ENCODE measurements around the gene OR6C6.
"Not testable (repeated sequence)": the region's sequence is repeated elsewhere in the genome, so short reads cannot be mapped to it uniquely, and the experiment has no call there.

Gene OR6C6

DNA sequence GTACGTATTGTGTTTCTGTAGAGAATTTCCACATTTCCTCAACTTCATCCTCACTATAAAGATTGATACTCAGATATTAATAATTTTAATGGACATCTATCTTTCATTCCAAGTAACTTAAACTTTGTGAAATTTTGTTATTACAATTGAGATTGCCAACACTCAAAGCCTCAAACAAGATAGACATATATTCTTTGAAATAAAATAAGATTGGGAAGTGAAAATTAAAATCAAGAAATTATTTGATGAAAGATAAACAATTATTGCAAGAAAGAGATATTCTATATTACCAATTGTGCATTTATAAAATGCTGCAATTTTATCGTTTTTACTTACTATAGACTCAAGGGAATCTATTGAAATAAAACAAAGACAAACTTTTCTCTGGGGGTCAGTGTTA is at the start of gene OR6C6:
OR6C6 (minus strand) TSS at position 101 of the 400 bp plus-strand sequence. CDS start 1,337 bp downstream, outside the sequence.
- DNase-seq: no peak

DNA sequence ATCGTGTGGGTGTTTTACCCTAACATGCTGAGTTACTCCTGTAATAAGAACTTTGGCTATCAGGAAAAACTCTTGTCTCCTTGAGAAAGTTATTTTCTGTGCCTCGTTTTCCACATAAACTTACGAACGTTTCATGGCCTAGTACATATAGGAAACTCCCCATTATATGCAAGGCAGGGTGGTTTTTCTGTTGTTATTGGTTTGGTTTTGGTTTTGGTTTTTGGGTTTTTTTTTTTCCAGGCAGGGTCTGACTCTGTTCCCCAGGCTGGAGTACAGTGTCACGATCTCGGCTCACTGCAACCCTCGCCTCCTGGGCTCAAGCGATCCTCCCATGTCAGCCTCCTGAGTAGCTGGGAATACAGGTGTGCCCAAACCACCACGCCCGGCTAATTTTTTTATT is 39.6 kb upstream of the OR6C6 start:
- no peak for DNase-seq

DNA sequence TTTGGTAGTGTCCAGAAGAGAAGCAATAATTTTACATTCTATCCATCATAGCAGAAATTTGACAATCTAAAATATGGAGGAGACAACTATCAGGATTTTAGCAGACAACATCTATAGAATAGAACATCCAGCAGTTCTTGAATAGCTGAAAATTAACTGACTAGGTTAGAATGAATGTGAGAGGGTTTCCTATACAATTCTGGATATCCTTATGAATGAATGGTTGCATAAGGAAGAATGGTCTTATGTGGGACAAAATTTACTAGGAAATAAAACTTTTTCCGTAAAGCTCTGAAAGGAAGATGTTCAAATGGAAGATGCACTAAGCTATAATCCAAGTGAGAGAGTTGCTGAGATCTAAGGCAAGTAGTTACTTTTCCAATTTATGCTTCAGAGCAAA is 34.1 kb upstream of the OR6C6 start, which contains the start of gene OR6C3:
OR6C3 (plus strand) TSS at position 301 of the 400 bp plus-strand sequence. CDS start 955 bp downstream, outside the sequence.
- no peak for DNase-seq

DNA sequence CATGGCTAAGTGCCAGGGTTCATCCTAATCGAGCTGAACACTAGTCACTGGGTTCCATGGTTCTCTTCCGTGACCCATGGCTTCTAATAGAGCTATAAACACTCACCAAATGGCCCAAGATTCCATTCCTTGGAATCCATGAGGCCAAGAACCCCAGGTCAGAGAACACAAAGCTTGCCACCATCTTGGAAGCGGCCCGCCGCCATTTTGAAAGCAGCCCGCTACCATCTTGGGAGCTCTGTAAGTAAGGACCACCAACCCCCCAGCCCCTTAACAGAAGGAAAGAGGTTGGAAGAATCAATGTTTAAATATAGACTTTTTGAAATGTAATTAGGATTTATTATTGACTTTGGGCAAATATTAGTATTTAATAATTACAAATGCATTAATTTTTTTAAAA is 29.4 kb upstream of the OR6C6 start:
- DNase-seq: not testable (repeated sequence)

DNA sequence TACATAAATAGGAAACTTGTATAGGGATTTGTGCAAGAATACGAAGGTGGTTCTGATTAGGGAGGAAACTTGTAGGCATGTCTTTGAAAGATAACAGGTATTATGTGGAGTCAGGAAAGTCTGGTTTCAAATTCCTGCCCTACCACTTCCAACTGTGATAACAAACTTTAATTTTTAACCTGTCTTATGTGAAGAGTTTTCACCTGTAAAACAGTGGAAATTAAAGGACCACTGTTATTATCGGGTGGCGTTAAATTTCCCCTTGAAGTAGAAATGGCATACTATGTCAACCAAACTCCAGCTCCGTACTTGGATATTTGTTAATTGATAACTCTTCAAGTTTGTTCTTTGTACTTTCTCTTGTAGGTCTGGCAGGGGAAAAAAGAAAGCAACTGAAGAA is 23.8 kb upstream of the OR6C6 start:
- DNase-seq: no peak

DNA sequence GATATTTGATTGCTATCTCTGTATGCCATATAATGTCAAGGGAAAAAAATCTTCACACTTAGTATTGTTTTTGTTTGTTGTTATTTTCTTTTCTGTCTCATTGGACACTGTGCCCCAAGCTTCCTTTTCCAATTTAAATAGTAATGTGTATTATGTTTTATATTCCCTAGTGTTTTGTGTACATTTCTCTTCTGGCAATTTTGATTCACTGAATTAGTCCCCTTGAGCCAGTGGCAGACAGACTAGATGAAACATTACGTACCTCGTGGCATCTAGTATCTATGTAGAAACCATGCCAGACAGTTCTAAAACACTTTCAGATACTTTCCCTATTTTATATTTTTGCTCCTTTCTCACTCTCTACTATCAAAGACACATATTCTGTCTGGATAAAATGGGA is 17.7 kb upstream of the OR6C6 start, which contains the start of gene OR6C1:
OR6C1 (plus strand) TSS at position 301 of the 400 bp plus-strand sequence. CDS start 6,257 bp downstream, outside the sequence.
- DNase-seq: no peak

DNA sequence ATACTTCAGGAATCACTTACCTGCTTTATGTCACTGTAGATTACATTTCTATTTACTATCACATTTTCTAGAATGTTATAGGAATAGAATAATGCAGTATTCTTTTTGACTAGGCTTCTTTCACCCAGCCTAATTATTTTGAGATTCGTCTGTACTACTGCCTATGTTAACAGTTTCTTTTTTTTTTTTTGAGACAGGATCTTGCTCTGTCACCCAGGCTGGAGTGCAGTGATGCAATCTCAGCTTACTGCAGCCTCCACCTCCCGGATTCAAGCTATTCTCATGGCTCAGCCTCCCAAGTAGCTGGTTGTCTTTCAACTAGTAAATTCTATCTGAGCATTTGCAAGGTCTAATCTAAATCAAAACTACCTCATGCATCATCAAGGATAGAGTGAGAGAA is 6.4 kb downstream of the OR6C6 start:
- no peak for DNase-seq

DNA sequence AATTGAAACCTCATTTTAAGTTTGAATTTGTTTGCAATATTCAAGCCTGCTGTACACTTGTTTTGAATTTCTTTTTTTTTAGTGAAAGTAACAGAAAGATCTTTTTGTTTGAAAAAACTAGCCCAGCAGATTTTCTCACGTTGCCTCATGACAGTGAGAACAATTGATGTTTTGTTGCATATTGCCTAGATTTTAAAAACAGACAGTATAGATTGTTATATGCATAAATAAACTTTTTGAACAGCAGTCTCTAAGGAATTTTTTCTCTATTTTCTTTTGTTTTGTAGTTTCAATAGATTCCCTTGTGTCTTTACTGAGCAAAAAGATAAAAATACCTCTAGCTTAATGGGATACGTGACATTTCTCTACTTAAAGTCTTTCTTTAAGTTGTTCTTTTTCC is 15.4 kb downstream of the OR6C6 start:
- no peak for DNase-seq

DNA sequence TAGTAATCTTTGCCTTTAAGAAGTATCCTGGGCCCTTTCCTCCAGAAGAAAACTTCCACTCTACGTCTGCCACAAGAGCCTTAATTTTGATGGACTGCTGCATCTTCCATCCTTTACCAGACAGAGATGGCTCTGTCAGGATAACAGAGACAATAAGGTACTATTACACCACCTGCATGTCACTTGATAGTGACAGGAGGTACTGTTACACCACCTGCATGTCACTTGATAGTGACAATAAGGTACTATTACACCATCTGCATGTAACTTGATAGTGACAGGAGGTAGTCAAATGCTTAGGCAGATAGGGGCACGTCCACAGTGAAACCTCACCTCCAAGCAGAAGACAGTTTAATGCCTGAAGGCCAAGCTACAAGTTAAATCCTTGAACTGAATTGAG is 38.1 kb downstream of the OR6C6 start:
- no peak for DNase-seq

DNA sequence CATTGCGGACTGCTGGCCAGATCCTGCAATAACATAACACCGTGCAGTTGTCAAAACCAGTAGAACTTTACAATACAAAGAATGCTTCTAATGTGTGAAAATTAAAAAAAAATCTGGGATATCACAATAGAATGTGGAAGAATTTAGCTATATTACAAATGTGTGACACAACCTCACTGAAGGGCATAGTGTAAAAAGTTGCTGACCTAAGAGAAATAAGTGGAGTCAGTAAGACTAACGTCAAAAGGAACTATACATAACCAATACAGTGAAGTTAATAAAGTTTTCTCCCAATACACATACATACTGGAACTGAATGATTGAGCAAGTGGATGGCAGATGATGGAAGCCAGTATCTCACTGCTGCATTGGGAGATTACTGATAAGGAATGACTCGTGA is 39.5 kb downstream of the OR6C6 start:
- no peak for DNase-seq

DNA sequence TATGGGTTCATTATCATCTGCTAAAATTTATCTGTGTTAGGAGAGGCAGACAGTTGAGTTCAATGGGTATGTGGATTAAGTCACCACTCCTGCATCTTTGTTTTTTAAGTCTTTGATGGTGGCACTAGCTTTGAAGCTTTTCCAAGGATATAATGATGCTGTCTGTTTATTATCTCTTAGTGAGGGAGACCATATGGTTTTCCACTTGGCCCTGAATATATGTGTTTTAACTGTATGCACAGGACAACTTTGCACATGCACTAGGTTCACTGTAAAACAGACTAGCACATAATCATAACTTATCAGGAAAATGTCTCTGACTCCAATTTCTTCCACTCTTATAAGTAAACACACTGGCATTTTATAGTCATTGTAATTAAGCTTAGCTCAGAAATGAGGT is 43.1 kb downstream of the OR6C6 start:
- DNase-seq: no peak

DNA sequence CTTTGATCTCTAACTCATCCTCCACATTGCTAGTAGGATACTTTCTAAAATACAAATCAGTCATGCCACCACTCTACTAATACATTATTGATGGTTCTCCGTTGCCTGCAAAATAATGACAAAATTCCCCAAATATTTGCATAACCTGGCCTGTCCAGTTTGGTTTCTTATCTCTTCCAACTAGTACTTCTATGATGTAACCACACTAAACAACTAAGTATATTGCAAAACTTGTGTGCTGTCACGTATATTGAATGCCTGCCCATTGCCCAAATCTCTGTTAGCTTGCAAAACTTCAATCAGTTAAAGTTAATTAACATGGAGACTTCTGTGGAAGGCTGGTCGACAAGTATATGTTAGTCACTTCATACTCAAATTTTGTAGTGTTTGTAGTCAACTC is 45.4 kb downstream of the OR6C6 start:
- DNase-seq: no peak

DNA sequence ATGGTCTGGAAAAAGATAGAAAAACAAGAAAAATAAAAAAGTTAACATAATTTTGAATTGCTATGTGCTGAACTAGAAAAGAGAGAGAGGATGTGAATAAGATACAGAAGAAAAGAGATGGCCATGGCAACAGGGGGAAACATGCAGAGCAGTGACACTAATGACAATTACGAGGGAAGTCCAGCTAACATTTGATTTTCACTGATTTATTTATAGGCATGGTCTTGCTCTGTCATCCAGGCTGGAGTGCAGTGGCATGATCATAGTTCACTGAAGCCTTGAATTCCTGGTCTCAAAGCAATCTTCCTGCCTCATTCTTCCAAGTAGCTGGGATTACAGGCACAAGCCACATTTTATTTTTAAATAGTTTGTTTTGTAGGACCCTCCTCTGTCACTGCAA is 50.2 kb downstream of the OR6C6 start:
- DNase-seq: no peak

DNA sequence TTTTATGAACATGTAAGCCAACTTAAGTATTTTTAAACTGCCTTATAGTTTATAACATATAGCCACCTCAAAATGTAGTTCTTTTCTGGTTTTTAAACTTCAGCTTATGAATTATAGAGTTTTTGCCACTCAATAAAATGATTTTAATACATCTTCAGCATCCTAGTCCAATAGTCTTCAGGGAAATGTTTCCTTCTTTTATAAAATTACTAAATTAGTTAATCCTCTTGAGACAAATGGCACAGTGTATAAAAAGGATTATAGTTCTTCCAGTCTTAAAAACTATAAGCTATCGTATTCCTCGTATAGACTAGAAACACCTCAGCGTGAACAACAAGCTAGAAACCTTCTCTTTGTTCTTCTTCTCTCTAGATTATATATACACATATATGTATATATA is 52.1 kb downstream of the OR6C6 start, which contains the start of gene OR6C74:
OR6C74 (plus strand) TSS at position 301 of the 400 bp plus-strand sequence. CDS start 2,679 bp downstream, outside the sequence.
- DNase-seq: no peak

Measured in DMS153 (cell line).